GM21529 (cell line): ENCODE measurements around the gene DHRS9.
A peak's percentile ranks its signal among the peaks of the same experiment; 100 is the strongest.
"Not testable (repeated sequence)": the region's sequence is repeated elsewhere in the genome, so short reads cannot be mapped to it uniquely, and the experiment has no call there.

Source experiments
- ATAC-seq: cut with Tn5 transposase; IDR thresholded peaks from one replicate; pipeline ENCODE4 v1.9.1; 2021; ENCODE audit not compliant: unreplicated experiment

Gene DHRS9

GRCh38 chr2:169069341-169069740 lies at the start of gene DHRS9:
TSS of gene DHRS9 (plus strand) at chr2:169069563. CDS start at chr2:169081582, 12,019 bp downstream.
- no peak for ATAC-seq

GRCh38 chr2:169023161-169023560 lies 46.2 kb upstream of the DHRS9 start:
- no peak for ATAC-seq

- no peak for ATAC-seq
Observed at GRCh38 chr2:169026056-169026455, 43.3 kb upstream of the DHRS9 start.

GRCh38 chr2:169027234-169027633 lies 42.1 kb upstream of the DHRS9 start:
- no peak for ATAC-seq

GRCh38 chr2:169029341-169029740 lies 40.0 kb upstream of the DHRS9 start:
- ATAC-seq: no peak

GRCh38 chr2:169031202-169031601 lies 38.2 kb upstream of the DHRS9 start, which contains the start of gene ABCB11:
TSS of gene ABCB11 (minus strand) at chr2:169031324. CDS start at chr2:169018125, 13,199 bp downstream.
- no peak for ATAC-seq

GRCh38 chr2:169034256-169034655 lies 35.1 kb upstream of the DHRS9 start:
- ATAC-seq: no peak

- ATAC-seq: no peak
Observed at GRCh38 chr2:169034984-169035544, 34.3 kb upstream of the DHRS9 start.

GRCh38 chr2:169035887-169036286 lies 33.5 kb upstream of the DHRS9 start:
- no peak for ATAC-seq

GRCh38 chr2:169036736-169037440 lies 32.5 kb upstream of the DHRS9 start:
- peak; percentile 64 for ATAC-seq

- ATAC-seq: peak; percentile 77
Observed at GRCh38 chr2:169038338-169038757, 31.0 kb upstream of the DHRS9 start.

- ATAC-seq: no peak
Observed at GRCh38 chr2:169039702-169040101, 29.7 kb upstream of the DHRS9 start.

GRCh38 chr2:169041594-169041993 lies 27.8 kb upstream of the DHRS9 start:
- no peak for ATAC-seq

GRCh38 chr2:169042856-169043255 lies 26.5 kb upstream of the DHRS9 start:
- no peak for ATAC-seq

- ATAC-seq: no peak
Observed at GRCh38 chr2:169046440-169047151, 22.8 kb upstream of the DHRS9 start.

- no peak for ATAC-seq
Observed at GRCh38 chr2:169047256-169048250, 21.8 kb upstream of the DHRS9 start.

GRCh38 chr2:169049142-169049541 lies 20.2 kb upstream of the DHRS9 start:
- ATAC-seq: no peak

GRCh38 chr2:169050476-169051240 lies 18.7 kb upstream of the DHRS9 start:
- no peak for ATAC-seq

- ATAC-seq: not testable (repeated sequence)
Observed at GRCh38 chr2:169054575-169054974, 14.8 kb upstream of the DHRS9 start.

GRCh38 chr2:169064199-169064598 lies 5.2 kb upstream of the DHRS9 start:
- ATAC-seq: not testable (repeated sequence)
